HCT116 (cell line): Measurements from ENCODE around the gene JSRP1.

Experiments used
- EZH2 ChIP-seq: fragments of 200-600 bp; sonication (generic); IDR thresholded peaks from 2 replicates; pipeline ENCODE4 v1.6.1; 2017; ENCODE audit warnings: antibody characterized with exemption, mixed run types
- EZH2phosphoT487 ChIP-seq: fragments of 200-600 bp; IDR thresholded peaks from 2 replicates; pipeline ENCODE4 v1.6.1; 2018; ENCODE audit warnings: antibody characterized with exemption, borderline replicate concordance
- JUND ChIP-seq: IDR thresholded peaks from 2 replicates; pipeline ENCODE4 v1.6.1; 2012
- POLR2A ChIP-seq: IDR thresholded peaks from 2 replicates; pipeline ENCODE4 v1.7.0; 2011; ENCODE audit warnings: borderline replicate concordance; ENCODE audit not compliant: insufficient read depth, insufficient read length; ENCODE audit errors: extremely low read depth
- POLR2AphosphoS5 ChIP-seq: IDR thresholded peaks from 2 replicates; pipeline ENCODE4 v1.6.1; 2011; ENCODE audit warnings: mild to moderate bottlenecking, low read depth, low read length, moderate library complexity
- RAD21 ChIP-seq: IDR thresholded peaks from 2 replicates; pipeline ENCODE4 v1.6.1; 2012; ENCODE audit warnings: low read depth, mild to moderate bottlenecking
- YY1 ChIP-seq: IDR thresholded peaks from 2 replicates; pipeline ENCODE4 v1.6.1; 2011; ENCODE audit warnings: low read length, low read depth, moderate library complexity, mild to moderate bottlenecking; ENCODE audit not compliant: insufficient replicate concordance; ENCODE audit errors: extremely low read depth
- TF ChIP-seq, protein P1 (sequence below), 3 experiments: fragments of 200-600 bp in 1 of 3; sonication (generic) in 1 of 3; IDR thresholded peaks in 2 of 3; conservative IDR thresholded peaks in 1 of 3; 2 replicates each; pipeline ENCODE4 v1.5.1; 2012 to 2017; ENCODE audit warnings: low read depth in 2 of 3, low read length in 2 of 3, antibody characterized with exemption in 1 of 3, borderline replicate concordance in 1 of 3, control low read depth in 1 of 3, mild to moderate bottlenecking in 1 of 3, mixed read lengths in 1 of 3, mixed run types in 1 of 3, moderate library complexity in 1 of 3; ENCODE audit not compliant: insufficient read depth in 1 of 3
- TF ChIP-seq, protein P2 (sequence below): IDR thresholded peaks from 2 replicates; pipeline ENCODE4 v1.6.1; 2011; ENCODE audit warnings: mild to moderate bottlenecking, low read length, moderate library complexity; ENCODE audit not compliant: insufficient replicate concordance; ENCODE audit errors: extremely low read depth
- TF ChIP-seq, protein P3 (sequence below): IDR thresholded peaks from 2 replicates; pipeline ENCODE4 v1.6.1; 2012; ENCODE audit warnings: low read depth
- TF ChIP-seq, protein P4 (sequence below): IDR thresholded peaks from 2 replicates; pipeline ENCODE4 v1.6.1; 2012
- TF ChIP-seq, protein P5 (sequence below): IDR thresholded peaks from 2 replicates; pipeline ENCODE4 v1.6.1; 2012

DNA sequence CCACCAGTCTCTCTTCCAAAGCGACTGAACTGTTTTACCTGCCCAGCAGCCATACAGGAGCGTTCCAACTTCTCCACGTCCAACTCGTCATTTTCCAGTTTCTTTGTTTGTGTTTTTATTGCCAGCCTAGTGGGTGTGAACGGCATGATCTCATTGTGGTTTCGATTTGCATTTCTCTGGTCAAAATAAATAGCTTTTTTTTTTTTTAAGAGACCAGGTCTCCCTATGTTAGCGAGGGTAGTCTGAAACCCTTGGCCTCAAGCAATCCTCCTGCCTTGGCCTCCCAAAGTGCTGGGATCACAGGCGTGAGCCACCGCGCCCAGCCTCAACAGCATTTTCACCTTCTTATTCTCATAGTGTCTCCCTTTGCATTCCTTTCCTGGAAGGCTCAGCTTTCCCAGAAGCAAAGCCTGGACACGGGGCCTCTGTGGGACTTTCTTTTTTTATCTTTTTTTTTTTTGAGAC, 4.2 kb upstream of the JSRP1 start:
- TF ChIP-seq, protein P1, sequence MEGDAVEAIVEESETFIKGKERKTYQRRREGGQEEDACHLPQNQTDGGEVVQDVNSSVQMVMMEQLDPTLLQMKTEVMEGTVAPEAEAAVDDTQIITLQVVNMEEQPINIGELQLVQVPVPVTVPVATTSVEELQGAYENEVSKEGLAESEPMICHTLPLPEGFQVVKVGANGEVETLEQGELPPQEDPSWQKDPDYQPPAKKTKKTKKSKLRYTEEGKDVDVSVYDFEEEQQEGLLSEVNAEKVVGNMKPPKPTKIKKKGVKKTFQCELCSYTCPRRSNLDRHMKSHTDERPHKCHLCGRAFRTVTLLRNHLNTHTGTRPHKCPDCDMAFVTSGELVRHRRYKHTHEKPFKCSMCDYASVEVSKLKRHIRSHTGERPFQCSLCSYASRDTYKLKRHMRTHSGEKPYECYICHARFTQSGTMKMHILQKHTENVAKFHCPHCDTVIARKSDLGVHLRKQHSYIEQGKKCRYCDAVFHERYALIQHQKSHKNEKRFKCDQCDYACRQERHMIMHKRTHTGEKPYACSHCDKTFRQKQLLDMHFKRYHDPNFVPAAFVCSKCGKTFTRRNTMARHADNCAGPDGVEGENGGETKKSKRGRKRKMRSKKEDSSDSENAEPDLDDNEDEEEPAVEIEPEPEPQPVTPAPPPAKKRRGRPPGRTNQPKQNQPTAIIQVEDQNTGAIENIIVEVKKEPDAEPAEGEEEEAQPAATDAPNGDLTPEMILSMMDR (IDR thresholded peaks at IDR 0.05 in 2 of 3, conservative IDR thresholded peaks at IDR 0.05 in 1 of 3; ENCODE audit: borderline replicate concordance in 1 of 3, insufficient read depth in 1 of 3, low read depth in 2 of 3, low read length in 2 of 3): no peak
- TF ChIP-seq POLR2A (no peak), POLR2AphosphoS5 (no peak), EZH2 (no peak), YY1 (no peak), JUND (no peak), EZH2phosphoT487 (no peak), RAD21 (no peak)
- TF ChIP-seq, protein P2, sequence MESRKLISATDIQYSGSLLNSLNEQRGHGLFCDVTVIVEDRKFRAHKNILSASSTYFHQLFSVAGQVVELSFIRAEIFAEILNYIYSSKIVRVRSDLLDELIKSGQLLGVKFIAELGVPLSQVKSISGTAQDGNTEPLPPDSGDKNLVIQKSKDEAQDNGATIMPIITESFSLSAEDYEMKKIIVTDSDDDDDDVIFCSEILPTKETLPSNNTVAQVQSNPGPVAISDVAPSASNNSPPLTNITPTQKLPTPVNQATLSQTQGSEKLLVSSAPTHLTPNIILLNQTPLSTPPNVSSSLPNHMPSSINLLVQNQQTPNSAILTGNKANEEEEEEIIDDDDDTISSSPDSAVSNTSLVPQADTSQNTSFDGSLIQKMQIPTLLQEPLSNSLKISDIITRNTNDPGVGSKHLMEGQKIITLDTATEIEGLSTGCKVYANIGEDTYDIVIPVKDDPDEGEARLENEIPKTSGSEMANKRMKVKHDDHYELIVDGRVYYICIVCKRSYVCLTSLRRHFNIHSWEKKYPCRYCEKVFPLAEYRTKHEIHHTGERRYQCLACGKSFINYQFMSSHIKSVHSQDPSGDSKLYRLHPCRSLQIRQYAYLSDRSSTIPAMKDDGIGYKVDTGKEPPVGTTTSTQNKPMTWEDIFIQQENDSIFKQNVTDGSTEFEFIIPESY: no peak
- TF ChIP-seq, protein P3, sequence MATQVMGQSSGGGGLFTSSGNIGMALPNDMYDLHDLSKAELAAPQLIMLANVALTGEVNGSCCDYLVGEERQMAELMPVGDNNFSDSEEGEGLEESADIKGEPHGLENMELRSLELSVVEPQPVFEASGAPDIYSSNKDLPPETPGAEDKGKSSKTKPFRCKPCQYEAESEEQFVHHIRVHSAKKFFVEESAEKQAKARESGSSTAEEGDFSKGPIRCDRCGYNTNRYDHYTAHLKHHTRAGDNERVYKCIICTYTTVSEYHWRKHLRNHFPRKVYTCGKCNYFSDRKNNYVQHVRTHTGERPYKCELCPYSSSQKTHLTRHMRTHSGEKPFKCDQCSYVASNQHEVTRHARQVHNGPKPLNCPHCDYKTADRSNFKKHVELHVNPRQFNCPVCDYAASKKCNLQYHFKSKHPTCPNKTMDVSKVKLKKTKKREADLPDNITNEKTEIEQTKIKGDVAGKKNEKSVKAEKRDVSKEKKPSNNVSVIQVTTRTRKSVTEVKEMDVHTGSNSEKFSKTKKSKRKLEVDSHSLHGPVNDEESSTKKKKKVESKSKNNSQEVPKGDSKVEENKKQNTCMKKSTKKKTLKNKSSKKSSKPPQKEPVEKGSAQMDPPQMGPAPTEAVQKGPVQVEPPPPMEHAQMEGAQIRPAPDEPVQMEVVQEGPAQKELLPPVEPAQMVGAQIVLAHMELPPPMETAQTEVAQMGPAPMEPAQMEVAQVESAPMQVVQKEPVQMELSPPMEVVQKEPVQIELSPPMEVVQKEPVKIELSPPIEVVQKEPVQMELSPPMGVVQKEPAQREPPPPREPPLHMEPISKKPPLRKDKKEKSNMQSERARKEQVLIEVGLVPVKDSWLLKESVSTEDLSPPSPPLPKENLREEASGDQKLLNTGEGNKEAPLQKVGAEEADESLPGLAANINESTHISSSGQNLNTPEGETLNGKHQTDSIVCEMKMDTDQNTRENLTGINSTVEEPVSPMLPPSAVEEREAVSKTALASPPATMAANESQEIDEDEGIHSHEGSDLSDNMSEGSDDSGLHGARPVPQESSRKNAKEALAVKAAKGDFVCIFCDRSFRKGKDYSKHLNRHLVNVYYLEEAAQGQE: no peak
- TF ChIP-seq, protein P4, sequence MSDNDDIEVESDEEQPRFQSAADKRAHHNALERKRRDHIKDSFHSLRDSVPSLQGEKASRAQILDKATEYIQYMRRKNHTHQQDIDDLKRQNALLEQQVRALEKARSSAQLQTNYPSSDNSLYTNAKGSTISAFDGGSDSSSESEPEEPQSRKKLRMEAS: no peak
- TF ChIP-seq, protein P5, sequence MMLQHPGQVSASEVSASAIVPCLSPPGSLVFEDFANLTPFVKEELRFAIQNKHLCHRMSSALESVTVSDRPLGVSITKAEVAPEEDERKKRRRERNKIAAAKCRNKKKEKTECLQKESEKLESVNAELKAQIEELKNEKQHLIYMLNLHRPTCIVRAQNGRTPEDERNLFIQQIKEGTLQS: no peak
